ENCODE measurements around the gene ABCC11.

- TF ChIP-seq POLR2A (IDR thresholded peaks at IDR 0.05) (no peak), EP300 (IDR thresholded peaks at IDR 0.05) (no peak)
- TF ChIP-seq, protein P1, sequence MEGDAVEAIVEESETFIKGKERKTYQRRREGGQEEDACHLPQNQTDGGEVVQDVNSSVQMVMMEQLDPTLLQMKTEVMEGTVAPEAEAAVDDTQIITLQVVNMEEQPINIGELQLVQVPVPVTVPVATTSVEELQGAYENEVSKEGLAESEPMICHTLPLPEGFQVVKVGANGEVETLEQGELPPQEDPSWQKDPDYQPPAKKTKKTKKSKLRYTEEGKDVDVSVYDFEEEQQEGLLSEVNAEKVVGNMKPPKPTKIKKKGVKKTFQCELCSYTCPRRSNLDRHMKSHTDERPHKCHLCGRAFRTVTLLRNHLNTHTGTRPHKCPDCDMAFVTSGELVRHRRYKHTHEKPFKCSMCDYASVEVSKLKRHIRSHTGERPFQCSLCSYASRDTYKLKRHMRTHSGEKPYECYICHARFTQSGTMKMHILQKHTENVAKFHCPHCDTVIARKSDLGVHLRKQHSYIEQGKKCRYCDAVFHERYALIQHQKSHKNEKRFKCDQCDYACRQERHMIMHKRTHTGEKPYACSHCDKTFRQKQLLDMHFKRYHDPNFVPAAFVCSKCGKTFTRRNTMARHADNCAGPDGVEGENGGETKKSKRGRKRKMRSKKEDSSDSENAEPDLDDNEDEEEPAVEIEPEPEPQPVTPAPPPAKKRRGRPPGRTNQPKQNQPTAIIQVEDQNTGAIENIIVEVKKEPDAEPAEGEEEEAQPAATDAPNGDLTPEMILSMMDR (IDR thresholded peaks at IDR 0.05): no peak
Observed at GRCh38 chr16:48133455-48134211, 113.7 kb downstream of the ABCC11 start.
